Measurements from ENCODE around the gene GOLT1B.

The GOLT1B gene

DNA sequence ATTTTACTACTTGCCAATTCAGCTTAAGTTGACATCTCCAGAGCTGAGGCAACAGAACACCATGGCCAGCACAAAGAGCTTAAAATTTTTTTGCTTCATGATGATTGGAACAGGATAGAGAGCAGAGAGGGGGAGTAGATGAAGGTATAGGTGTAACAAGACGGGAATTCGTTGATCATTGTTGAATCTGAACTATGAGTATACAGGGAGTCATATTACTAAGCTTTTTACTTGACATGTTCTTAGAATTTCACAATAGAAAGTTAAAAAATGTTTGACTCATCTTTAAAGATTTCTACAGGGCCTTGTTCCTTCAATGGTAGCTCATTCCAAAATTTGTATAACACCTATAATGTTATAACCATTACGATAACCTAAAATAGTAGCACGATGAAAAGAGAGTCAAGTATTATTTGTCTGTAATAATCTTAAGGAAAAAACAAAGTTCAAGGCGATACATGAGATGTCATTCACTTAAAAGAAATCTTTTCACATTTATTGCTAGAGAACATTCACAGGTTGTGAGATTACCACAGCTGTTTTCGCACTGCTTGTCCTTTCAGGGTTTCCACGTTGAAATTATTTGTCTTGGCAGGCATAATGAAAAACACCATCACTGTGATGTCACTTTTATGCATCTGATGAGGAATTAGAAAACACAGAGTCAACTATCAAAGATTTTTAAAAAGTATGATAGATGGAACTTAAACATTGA lies 58.4 kb downstream of the GOLT1B start:
- DNase-seq = no peak
- intact Hi-C loops (cut with DNase I) = no loop called here

DNA sequence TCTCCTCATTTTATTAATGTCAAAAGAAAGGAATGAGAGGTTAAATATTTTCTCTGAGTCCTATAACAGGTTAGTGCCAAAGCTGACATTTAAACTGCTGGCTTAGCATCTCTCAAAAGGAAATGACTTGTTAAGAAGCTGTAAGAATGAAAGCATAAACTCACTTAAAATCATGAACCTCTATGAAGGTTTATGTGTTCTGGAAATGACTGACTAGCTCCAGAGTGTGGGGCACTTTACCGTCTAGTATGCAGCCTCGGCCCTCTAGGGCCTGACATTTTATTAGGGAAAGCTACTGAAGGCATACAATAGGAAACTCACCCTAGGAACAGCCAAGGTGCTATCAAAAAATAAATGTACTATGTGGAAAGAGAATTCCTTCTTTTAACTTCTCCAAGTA lies 59.6 kb downstream of the GOLT1B start:
- DNase-seq = no peak
- intact Hi-C loops (cut with DNase I) = no loop called here

- DNase-seq = no peak
- intact Hi-C loops (cut with DNase I) = no loop called here
Observed at GRCh38 chr12:21562859-21563258, 61.3 kb downstream of the GOLT1B start.

GRCh38 chr12:21566223-21566906 lies 64.8 kb downstream of the GOLT1B start:
- intact Hi-C loops (cut with DNase I) = no loop called here
- DNase-seq = no peak

GRCh38 chr12:21566907-21567394 lies 65.4 kb downstream of the GOLT1B start:
- no peak for DNase-seq
- intact Hi-C loops (cut with DNase I) = no loop called here

Measured in posterior cingulate gyrus (tissue), 11 donors.